HG02678 (cell line): ENCODE data around the gene ADAM12.
A peak's percentile ranks its signal among the peaks of the same experiment; 100 is the strongest.

Experiments
- ATAC-seq: cut with Tn5 transposase; IDR thresholded peaks from one replicate; pipeline ENCODE4 v1.9.1; 2021; ENCODE audit warnings: mild to moderate bottlenecking, moderate library complexity; ENCODE audit not compliant: unreplicated experiment

Gene ADAM12

DNA sequence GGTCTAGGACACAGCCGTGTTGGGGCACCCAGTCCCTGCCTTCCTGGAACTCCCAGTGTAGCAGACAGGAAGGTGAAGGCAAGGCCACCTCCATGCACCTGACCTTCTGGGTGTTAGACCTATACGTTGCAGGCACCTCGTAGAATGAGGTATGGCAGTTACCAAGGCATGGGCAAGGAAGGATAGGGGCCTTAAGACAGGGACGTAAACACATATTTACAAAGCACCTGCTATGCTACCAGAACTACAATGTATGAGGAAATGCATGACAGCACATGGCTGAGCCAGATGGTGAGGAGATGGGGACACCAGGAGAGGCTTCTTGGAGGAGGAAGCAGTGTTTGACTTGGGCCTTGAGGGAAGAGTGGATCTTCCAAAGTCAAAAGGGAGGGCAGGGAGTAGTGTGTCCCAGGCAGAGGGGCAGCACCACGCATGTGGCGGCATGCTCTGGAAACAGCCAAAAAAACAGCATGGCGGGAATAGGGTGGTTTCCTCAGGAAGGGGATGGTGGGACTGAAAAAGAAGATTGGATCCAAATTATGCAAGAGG is 260.7 kb downstream of the ADAM12 start:
- ATAC-seq: no peak

DNA sequence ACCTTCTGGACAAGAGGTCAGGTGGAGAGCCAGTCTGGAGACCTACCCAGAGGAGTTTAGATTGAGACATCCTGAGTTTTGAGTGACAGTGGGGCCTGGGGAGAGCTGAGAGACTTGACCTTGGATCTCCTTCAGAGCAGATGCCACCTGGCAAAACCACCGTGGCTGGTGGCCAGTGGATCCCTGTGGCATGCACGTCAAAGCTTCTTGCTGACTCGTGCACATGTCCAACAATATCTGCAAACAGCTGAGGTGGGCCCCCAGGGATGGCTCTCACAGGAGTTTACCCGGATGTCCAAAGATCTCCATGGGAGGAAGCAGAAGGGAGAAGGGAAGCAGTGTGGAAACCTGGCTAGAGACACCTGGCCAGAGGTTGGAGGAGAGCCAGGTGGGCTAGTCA is 261.4 kb downstream of the ADAM12 start:
- ATAC-seq: no peak

DNA sequence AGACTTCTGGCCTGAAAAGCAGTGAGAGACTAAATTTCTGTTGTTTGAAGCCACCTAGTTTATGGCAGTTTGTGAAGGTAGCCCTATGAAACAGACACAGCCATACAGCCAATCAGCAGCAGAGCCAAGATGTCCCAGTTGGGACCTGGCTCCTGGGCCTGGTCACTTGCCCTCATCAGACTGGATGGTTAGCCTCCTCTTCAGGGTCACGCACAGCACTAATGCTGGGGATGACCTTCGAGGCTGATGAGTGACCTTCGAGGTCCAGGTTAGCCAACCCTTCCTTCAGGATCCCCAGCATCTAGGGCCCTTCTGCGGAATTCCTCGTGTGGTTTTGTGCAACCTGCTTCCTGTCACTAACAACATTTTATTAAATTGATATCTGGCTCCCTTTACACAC is 262.3 kb downstream of the ADAM12 start:
- ATAC-seq: no peak

DNA sequence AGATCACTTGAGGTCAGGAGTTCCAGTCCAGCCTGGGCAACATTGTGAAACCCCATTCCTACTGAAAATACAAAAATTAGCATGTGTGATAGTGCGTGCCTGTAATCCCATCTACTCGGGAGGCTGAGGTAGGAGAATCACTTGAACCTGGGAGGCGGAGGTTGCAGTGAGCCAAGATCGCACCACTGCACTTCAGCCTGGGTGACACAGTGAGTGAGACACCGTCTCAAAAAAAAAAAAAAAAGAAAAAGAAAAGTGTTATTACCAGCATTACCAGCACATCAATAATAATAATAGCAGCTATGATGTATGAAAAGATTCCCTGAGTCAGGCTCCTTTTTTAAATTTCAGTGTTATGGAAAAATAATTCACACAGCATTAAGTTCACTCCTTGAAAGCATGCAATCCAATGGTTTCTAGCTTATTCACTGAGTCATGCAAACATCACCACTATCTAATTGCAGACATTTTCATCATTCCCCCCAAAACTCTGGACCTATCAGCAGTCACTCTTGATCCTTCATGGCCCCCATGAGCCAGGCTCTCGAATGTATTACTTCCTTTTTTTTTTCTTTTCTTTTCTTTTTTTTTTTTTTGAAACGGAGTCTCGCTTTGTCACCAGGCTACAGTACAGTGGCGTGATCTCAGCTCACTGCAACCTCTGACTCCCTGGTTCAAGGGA is 263.5 kb downstream of the ADAM12 start:
- ATAC-seq: no peak

DNA sequence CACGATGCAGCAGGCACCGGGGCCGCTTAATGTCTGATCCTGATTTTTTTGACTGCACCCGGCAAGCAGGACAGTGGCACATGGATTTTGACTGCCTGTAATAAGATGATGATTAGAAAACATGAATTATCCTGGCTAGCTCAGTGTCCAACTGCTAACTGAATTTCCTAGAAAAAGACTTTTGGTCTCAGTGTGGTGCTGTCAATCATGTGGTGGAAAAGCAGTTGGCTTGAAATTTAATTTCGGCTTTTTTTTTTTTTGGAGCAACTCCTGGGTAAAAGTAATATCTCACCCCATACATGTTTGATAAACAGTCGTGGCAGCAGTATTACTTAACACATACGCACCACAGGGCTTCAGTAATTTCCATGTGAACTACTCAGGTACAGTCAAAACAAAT is 264.2 kb downstream of the ADAM12 start:
- no peak for ATAC-seq

DNA sequence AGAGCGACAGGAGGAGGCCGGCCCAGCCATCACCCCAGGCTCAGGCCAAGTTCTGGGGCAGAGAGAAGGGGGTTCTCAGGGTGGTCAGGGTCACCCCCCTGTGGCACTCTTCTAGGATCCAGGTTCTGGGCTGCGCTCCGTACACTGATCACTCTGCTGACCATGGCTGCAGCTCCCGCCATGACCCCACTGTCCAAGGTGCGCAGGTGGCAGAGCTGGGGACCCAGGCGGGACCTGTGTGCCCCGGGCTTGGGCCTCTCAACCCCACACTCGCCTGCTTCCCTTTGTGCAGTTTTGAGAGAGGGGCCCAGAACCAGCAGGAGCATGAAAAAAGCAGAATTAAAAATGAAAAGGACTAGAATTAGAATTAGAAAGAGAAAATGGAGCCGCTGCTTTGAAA is 264.8 kb downstream of the ADAM12 start:
- ATAC-seq: no peak

DNA sequence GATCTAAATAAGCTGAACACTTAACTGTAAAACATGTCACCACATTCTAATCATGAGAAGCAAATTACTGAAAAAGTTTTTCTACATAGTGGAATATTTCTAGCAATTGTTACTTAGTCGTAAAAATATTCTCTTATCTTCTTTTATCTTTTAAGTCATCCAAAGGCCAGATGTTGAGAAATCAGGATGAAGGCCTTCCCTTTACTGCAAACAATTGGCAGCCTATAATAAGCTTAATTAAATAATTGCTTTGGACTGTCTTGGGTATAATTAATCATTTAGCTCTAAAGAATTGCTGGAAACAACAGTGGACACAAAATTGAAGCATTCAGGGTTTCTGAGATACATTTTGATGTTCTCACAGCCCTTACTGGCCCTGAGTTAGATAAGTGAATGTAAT is 265.4 kb downstream of the ADAM12 start:
- no peak for ATAC-seq

DNA sequence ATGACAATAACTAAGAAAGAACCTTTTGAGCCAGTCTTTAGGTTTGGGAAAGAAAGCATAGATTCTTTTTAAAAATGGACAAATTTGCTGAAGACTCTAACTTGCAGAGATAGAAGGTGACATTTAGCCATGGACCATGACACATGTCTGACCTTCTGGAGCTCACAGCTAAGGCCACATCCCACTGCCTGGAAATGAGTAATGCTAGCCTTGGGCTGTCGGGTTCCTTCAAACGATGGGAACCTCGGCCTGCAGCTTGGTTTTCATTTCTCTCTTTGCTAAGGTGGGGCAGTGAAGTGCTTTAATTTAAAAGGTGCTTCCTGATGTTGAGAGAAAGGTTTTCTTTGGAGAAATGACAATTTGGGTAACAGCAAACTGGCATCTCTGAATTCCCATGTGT is 268.7 kb downstream of the ADAM12 start:
- ATAC-seq: no peak

DNA sequence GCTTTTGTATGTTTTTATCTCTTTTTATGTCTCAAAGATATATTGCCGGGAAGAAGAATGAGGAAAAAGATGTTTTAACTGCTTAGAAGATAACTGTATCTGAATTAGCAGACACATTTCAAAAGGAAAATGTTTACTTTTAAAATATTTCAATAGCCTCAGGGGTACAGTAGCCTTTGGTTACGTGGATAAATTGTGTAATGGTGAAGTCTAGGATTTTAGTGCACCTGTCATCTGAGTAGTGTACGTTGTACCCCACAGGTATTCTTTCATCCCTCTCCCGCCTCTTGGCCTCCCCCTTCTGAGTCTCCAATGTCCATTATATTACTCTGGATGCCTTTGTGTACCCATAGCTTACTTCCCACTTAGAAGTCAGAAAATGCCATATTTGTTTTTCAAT is 269.8 kb downstream of the ADAM12 start:
- no peak for ATAC-seq

DNA sequence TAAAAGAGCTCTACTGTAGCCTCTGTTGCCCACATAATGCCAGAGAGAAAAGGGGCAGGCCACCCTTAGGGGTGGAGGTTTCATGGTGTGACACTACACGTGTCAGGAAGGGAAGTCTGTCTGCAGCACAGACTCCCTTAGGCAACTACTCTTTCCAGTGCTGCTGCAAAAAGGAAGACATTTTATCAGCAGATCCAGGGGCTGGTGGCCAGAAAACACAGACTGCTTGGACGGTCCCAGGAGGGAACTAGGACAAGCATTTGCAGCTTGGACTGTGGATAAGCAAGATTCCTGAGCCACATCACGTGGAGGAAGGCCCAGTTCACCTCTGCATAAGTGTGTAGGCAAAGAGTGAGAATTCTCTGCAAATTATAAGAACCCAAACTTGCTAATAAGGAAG is 271.1 kb downstream of the ADAM12 start:
- no peak for ATAC-seq

DNA sequence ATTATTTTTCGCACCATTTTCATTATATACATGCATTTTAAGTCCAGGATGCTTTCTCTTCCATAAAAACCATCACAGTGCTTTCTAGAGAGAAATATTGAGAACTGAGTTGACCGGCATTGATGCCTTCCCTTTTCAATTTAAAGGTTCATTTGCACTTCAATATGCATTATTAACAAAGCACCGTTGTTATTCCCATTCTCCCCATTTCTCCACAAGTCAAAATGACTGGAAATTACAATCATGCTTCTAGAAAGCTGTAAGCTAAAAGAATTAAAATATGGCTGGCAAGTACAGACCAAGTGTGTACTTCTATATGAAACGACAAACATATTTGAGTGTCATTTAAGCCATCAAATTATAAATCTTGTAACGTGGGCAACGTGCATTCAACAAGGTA is 272.4 kb downstream of the ADAM12 start:
- ATAC-seq: no peak

DNA sequence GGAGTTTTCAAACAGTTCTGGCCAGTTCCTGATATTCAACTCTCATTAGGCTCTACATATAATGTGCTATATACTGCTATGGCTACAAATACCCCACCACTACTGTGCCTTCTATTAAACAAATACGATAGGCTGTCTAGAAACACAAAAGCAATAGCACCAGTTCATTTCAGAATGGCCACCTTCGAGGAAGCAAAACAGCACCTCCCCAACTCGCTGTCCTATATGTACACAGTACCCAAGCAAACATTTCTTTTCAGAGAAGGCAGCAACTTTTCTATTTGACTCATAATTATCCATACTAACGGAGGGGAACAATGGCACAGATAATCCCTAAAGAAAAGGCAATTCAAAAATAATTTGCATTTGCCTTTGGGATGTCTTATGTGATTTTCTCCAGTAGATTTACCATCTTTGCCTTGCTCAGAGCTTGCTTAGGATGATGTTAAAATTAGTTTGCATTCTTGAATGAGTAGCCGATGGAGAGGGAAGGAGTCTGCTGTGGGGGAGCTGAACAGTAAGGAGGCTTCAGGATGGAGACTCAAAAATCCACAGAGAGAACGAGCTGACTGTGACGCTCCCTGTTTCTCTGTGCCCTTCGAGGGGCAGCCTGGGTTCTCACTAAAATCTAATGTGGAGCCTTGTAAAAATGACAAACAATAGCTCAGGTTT is 273.3 kb downstream of the ADAM12 start:
- no peak for ATAC-seq

DNA sequence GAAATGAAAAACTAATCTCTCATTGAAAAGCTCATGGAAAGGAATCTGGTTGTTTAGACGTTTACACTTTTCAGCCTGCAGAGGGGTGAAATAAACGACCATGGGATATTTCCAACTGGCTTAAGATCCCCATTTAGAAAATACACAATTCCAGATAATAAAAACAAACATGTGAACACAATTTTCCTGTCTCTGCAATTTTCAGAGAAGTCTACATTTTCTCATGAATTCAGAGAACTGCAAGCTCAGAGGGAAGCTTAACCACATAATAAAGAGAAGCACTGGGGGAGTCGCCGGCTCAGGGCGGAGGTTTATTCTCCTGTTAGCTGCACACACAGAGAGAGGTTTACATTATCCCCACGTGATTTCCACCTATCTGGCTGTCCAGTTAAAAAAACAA is 276.8 kb downstream of the ADAM12 start:
- no peak for ATAC-seq

DNA sequence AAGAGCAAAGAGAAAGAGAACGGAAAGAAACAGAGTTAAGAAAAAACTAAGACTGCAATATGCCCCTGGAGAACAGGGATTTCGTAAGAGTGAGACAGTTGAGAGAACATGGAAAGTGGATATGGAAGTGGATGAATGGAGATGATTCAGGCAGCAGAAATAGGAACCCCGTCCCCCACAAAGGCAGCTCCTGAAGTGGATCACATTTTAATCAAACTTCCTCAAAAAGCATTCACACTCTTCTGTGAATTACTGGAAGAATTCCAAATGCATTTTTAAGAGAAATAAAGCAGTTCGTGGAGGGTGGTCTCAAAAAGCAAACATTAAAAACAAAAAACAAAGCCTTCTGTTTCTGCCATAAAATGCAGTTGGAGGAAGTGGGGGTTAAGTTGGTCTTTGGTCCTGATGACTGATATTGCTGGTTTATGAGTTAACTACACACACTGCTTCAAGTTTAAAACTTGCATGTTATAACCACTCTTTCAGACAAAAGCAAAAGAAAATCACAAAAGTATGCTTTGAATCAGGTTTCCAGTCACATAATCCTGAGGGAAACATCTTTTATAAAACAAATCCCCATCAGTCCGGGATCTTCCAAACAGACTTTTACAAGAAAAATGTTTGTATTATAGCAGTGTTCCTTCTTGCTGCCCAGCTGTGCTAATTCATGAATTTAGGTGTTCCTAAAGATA is 277.6 kb downstream of the ADAM12 start:
- ATAC-seq: no peak

DNA sequence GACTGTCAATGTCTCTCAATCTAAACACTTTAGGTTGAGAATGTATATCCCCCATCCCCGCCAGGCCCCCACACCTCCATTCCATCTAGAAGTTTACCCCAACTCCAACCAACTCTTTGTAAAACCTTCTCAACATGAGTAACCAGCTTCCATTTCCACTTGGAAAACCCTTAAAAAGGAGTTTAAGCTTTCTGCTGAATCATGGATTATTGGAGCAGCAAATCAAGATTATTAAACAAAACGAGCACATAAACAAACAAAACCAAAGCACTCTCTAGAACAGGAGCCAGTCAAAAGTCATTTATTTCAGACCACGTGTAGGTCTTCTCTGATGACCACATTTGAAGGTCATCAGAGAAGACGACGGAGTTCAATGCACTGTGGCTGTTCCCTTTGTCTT is 278.4 kb downstream of the ADAM12 start:
- no peak for ATAC-seq

DNA sequence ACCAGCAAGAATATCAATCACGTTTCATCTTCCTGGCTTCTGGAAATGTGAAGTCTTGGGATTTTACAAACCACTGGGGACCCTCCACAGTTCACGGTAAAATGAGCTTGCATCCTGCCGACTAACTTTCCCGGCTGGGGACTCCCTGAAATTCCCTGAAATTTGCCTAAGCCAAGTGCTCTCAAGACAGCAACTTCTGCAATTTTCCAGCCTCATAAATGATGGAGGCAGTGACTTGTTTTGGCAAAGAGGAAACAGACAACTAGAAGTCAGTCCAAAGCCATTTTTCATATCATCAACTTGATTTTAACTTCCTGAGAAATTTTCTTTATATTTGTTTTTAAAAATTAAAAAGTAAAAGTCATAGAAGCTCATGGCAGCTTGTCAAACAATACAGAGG is 279.6 kb downstream of the ADAM12 start:
- ATAC-seq: no peak

DNA sequence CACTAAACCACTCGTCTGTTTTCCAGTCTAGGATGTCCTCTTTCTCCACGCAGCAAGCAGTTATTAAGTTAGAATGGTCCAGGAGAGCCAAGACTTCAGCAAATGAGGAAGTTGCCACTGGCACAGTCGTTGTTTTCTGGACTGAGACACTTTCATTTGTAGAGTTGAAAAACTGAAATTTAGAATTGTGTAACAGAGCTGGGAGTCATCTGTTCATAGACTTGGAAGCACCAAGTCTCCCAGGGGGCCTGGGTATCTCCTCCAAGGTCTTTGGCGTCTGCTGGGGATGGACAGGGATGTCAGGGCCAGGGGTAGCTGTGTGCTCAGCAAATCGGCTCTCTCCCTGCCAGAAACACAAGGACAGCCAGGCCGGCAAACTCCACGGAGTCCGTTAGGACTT is 283.5 kb downstream of the ADAM12 start:
- no peak for ATAC-seq

DNA sequence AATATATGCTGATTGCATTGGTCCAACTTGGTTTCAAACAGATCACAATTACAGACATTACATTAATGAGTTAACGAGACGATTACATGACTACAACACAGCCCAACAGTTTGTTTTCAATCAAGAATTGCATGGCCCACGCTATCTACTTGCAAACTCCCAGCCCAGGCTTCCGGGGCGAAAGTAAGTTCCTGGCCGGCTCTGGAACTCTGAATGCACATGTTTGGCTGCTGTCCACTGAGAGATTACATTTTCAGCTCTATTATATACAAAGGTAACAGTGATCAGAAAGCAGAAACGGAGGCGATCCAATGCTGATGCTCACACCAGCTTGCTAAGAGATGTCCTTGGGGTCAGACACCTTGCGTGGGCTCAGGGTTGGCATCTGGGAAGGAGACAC is 285.6 kb downstream of the ADAM12 start:
- ATAC-seq: no peak

DNA sequence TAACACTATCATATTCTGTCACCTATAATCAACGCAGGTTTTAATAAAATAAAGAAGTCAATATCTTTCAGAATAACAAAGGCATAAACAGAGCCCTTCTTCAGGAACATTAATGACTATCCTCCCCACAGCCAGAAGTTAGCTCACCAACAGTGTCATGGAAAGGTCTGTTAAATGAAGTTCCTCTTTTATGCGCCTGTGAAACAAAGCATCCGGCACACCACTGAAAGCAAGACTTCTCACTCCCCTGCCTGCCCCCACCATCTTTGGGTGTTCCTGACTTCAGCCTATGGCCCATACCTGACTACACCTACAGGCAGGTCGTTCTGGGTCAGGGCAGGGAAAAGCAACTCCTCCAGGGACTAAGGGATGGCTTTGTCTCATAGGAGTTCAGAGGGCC is 286.5 kb downstream of the ADAM12 start:
- peak; percentile 87 for ATAC-seq

DNA sequence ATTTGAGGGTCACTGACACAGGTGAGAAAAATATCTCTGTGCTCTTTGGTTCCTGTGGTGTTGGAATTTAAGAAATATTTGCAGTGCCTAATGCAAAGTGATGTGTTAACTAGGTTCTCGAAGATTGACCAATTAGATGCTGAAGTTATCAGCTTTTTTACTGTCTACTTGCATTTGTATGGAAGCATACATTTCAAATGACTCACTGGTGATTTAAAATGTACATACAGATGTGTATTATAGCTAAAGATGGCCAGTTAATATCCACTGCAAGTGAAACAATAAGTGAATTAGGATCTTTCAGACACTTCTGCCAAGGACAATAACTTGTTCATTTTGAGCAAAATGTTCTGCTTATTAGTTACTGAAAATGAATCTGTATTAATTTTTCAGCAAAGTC is 287.0 kb downstream of the ADAM12 start:
- ATAC-seq: no peak

DNA sequence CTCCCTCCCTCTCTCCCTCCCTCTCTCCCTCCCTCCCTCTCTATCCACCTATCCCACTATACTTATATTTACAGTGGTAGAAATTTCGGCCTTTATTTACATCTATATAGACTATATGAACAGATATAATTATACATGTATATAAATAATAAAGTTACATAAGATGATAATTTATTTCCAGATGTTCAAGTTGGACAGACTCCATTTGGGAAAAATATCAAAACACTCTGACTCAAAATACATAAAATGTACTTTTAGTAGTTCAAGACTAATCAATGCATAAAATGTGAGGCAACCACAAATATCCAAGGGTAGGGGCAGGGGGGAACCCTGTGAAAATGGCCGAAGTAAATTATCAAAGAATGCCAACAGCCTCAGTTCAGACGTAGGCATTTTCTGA is 288.9 kb downstream of the ADAM12 start:
- no peak for ATAC-seq

DNA sequence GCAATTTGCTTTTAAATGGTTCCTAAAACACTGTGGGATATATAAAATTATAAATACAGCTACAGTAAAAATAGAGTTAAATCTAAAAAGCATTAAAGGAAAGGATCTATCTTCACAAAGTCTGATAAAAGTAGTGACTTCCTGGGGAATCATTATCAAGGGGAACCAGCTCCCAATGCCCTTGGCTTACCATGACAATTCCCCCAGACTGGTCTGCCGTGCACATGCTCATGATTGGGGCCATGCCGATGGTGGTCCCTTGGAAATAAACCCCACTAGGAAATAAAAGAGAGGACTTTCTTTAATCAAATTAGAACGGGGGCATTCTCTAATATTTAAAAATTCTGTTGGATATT is 290.1 kb downstream of the ADAM12 start:
- no peak for ATAC-seq
